ENCODE data around the gene LSM5. TPM values are rescaled to one million over a fixed set of nuclear protein-coding genes. Genes with fewer than 3 reads are reported as not detected.

Gene LSM5
- total RNA-seq, 1 experiment from 2014 or later: 47.8 TPM

GRCh38 chr7:32462977-32463376, 27.2 kb downstream of the LSM5 start:
- Histone ChIP-seq H3K9ac (ENCODE audit: low read length) (no peak overlapping the region), H3K79me2 (ENCODE audit: low read length) (no peaks in the 10 kb centered on the region)

GRCh38 chr7:32462451-32462850, 27.7 kb downstream of the LSM5 start:
- no peaks in the 10 kb centered on the region for H3K9me2 ChIP-seq (replicated peaks; ENCODE audit: insufficient read depth, low read length)
- no peaks in the 10 kb centered on the region for H3K79me2 ChIP-seq (ENCODE audit: low read length)
- H3K4me1 ChIP-seq (ENCODE audit: low read length): no peaks in the 10 kb centered on the region
- no peak overlapping the region for H3K27ac ChIP-seq (ENCODE audit: low read length)
- H2AFZ ChIP-seq (ENCODE audit: low read length): no peak overlapping the region
- H3K27me3 ChIP-seq (ENCODE audit: low read length): no peaks in the 10 kb centered on the region
- no peak overlapping the region for H3K4me2 ChIP-seq (ENCODE audit: low read depth, low read length, poor library complexity, severe bottlenecking)
- H3K9ac ChIP-seq (ENCODE audit: low read length): no peak overlapping the region
- no peak for DNase-seq
- no peaks in the 10 kb centered on the region for H4K20me1 ChIP-seq (ENCODE audit: insufficient read depth, low read depth, low read length)
- no peak overlapping the region for H3K4me3 ChIP-seq (ENCODE audit: low read length)
- H3K9me3 ChIP-seq (ENCODE audit: low read length): no peaks in the 10 kb centered on the region
- H3K36me3 ChIP-seq (ENCODE audit: insufficient read depth, low read length): no peaks in the 10 kb centered on the region

More at GRCh38 chr7:32462977-32463376, 27.2 kb downstream of the LSM5 start:
- H3K4me1 ChIP-seq (ENCODE audit: low read length): no peaks in the 10 kb centered on the region
- no peak overlapping the region for H3K4me2 ChIP-seq (ENCODE audit: low read depth, low read length, poor library complexity, severe bottlenecking)
- no peaks in the 10 kb centered on the region for H4K20me1 ChIP-seq (ENCODE audit: insufficient read depth, low read depth, low read length)
- no peak overlapping the region for H3K4me3 ChIP-seq (ENCODE audit: low read length)
- H3K9me3 ChIP-seq (ENCODE audit: low read length): no peaks in the 10 kb centered on the region
- no peak overlapping the region for H2AFZ ChIP-seq (ENCODE audit: low read length)
- no peaks in the 10 kb centered on the region for H3K36me3 ChIP-seq (ENCODE audit: insufficient read depth, low read length)
- no peak overlapping the region for H3K27ac ChIP-seq (ENCODE audit: low read length)
- DNase-seq: no peak
- no peaks in the 10 kb centered on the region for H3K9me2 ChIP-seq (replicated peaks; ENCODE audit: insufficient read depth, low read length)
- H3K27me3 ChIP-seq (ENCODE audit: low read length): no peaks in the 10 kb centered on the region

- Histone ChIP-seq H3K27me3 (ENCODE audit: low read length) (no peaks in the 10 kb centered on the region), H3K9ac (ENCODE audit: low read length) (no peak overlapping the region), H2AFZ (ENCODE audit: low read length) (no peak overlapping the region), H3K79me2 (ENCODE audit: low read length) (no peaks in the 10 kb centered on the region), H3K9me2 (replicated peaks; ENCODE audit: insufficient read depth, low read length) (no peaks in the 10 kb centered on the region), H3K4me2 (ENCODE audit: low read depth, low read length, poor library complexity, severe bottlenecking) (no peak overlapping the region), H3K4me1 (ENCODE audit: low read length) (no peaks in the 10 kb centered on the region), H3K36me3 (ENCODE audit: insufficient read depth, low read length) (no peaks in the 10 kb centered on the region), H3K27ac (ENCODE audit: low read length) (no peak overlapping the region), H3K9me3 (ENCODE audit: low read length) (no peaks in the 10 kb centered on the region), H3K4me3 (ENCODE audit: low read length) (no peak overlapping the region), H4K20me1 (ENCODE audit: insufficient read depth, low read depth, low read length) (no peaks in the 10 kb centered on the region)
- DNase-seq: no peak
These were observed 28.7 kb downstream of the LSM5 start for GRCh38 chr7:32461484-32461883.

- Histone ChIP-seq H3K36me3 (ENCODE audit: insufficient read depth, low read length) (no peaks in the 10 kb centered on the region), H3K9me2 (replicated peaks; ENCODE audit: insufficient read depth, low read length) (no peaks in the 10 kb centered on the region), H3K9me3 (ENCODE audit: low read length) (no peaks in the 10 kb centered on the region), H3K79me2 (ENCODE audit: low read length) (no peaks in the 10 kb centered on the region), H3K27me3 (ENCODE audit: low read length) (no peaks in the 10 kb centered on the region), H3K9ac (ENCODE audit: low read length) (no peak overlapping the region), H3K4me1 (ENCODE audit: low read length) (no peaks in the 10 kb centered on the region), H4K20me1 (ENCODE audit: insufficient read depth, low read depth, low read length) (no peaks in the 10 kb centered on the region), H3K27ac (ENCODE audit: low read length) (no peak overlapping the region), H3K4me2 (ENCODE audit: low read depth, low read length, poor library complexity, severe bottlenecking) (no peak overlapping the region), H3K4me3 (ENCODE audit: low read length) (no peak overlapping the region), H2AFZ (ENCODE audit: low read length) (no peak overlapping the region)
- no peak for DNase-seq
These were observed 30.4 kb downstream of the LSM5 start for GRCh38 chr7:32459788-32460187.

- H3K27ac ChIP-seq (ENCODE audit: low read length): no peak overlapping the region
- no peaks in the 10 kb centered on the region for H3K9me2 ChIP-seq (replicated peaks; ENCODE audit: insufficient read depth, low read length)
- no peak for DNase-seq
- H2AFZ ChIP-seq (ENCODE audit: low read length): no peak overlapping the region
- H3K27me3 ChIP-seq (ENCODE audit: low read length): no peaks in the 10 kb centered on the region
- no peaks in the 10 kb centered on the region for H4K20me1 ChIP-seq (ENCODE audit: insufficient read depth, low read depth, low read length)
- H3K4me1 ChIP-seq (ENCODE audit: low read length): no peaks in the 10 kb centered on the region
- H3K9ac ChIP-seq (ENCODE audit: low read length): no peak overlapping the region
- H3K36me3 ChIP-seq (ENCODE audit: insufficient read depth, low read length): no peaks in the 10 kb centered on the region
- no peak overlapping the region for H3K4me3 ChIP-seq (ENCODE audit: low read length)
- no peaks in the 10 kb centered on the region for H3K79me2 ChIP-seq (ENCODE audit: low read length)
- H3K9me3 ChIP-seq (ENCODE audit: low read length): no peaks in the 10 kb centered on the region
- H3K4me2 ChIP-seq (ENCODE audit: low read depth, low read length, poor library complexity, severe bottlenecking): no peak overlapping the region
These were observed 32.2 kb downstream of the LSM5 start for GRCh38 chr7:32458025-32458424.

- Histone ChIP-seq H3K4me3 (ENCODE audit: low read length) (no peak overlapping the region), H3K36me3 (ENCODE audit: insufficient read depth, low read length) (no peaks in the 10 kb centered on the region), H4K20me1 (ENCODE audit: insufficient read depth, low read depth, low read length) (no peaks in the 10 kb centered on the region), H3K9me2 (replicated peaks; ENCODE audit: insufficient read depth, low read length) (no peaks in the 10 kb centered on the region), H3K27ac (ENCODE audit: low read length) (no peak overlapping the region), H3K27me3 (ENCODE audit: low read length) (no peaks in the 10 kb centered on the region), H3K4me1 (ENCODE audit: low read length) (no peaks in the 10 kb centered on the region), H3K9me3 (ENCODE audit: low read length) (no peaks in the 10 kb centered on the region), H3K4me2 (ENCODE audit: low read depth, low read length, poor library complexity, severe bottlenecking) (no peak overlapping the region), H3K79me2 (ENCODE audit: low read length) (no peaks in the 10 kb centered on the region), H3K9ac (ENCODE audit: low read length) (no peak overlapping the region), H2AFZ (ENCODE audit: low read length) (no peak overlapping the region)
- DNase-seq: no peak
These were observed 36.7 kb downstream of the LSM5 start for GRCh38 chr7:32453341-32454011.

- H3K36me3 ChIP-seq (ENCODE audit: insufficient read depth, low read length): no peaks in the 10 kb centered on the region
- no peaks in the 10 kb centered on the region for H3K9me3 ChIP-seq (ENCODE audit: low read length)
- H3K79me2 ChIP-seq (ENCODE audit: low read length): no peaks in the 10 kb centered on the region
- H3K9ac ChIP-seq (ENCODE audit: low read length): no peak overlapping the region
- H3K9me2 ChIP-seq (replicated peaks; ENCODE audit: insufficient read depth, low read length): no peaks in the 10 kb centered on the region
- no peak overlapping the region for H2AFZ ChIP-seq (ENCODE audit: low read length)
- no peak for DNase-seq
- no peak overlapping the region for H3K27ac ChIP-seq (ENCODE audit: low read length)
- no peaks in the 10 kb centered on the region for H3K27me3 ChIP-seq (ENCODE audit: low read length)
- no peak overlapping the region for H3K4me2 ChIP-seq (ENCODE audit: low read depth, low read length, poor library complexity, severe bottlenecking)
- no peak overlapping the region for H3K4me3 ChIP-seq (ENCODE audit: low read length)
- H3K4me1 ChIP-seq (ENCODE audit: low read length): no peaks in the 10 kb centered on the region
- H4K20me1 ChIP-seq (ENCODE audit: insufficient read depth, low read depth, low read length): no peaks in the 10 kb centered on the region
These were observed 43.0 kb downstream of the LSM5 start for GRCh38 chr7:32447218-32447617.

- no peak overlapping the region for H3K27ac ChIP-seq (ENCODE audit: low read length)
- H3K79me2 ChIP-seq (ENCODE audit: low read length): no peaks in the 10 kb centered on the region
- H3K27me3 ChIP-seq (ENCODE audit: low read length): no peaks in the 10 kb centered on the region
- no peak overlapping the region for H2AFZ ChIP-seq (ENCODE audit: low read length)
- H3K9ac ChIP-seq (ENCODE audit: low read length): no peak overlapping the region
- H3K9me2 ChIP-seq (replicated peaks; ENCODE audit: insufficient read depth, low read length): no peaks in the 10 kb centered on the region
- H3K4me2 ChIP-seq (ENCODE audit: low read depth, low read length, poor library complexity, severe bottlenecking): no peak overlapping the region
- no peak overlapping the region for H3K4me3 ChIP-seq (ENCODE audit: low read length)
- no peaks in the 10 kb centered on the region for H3K4me1 ChIP-seq (ENCODE audit: low read length)
- H4K20me1 ChIP-seq (ENCODE audit: insufficient read depth, low read depth, low read length): no peaks in the 10 kb centered on the region
- H3K9me3 ChIP-seq (ENCODE audit: low read length): no peaks in the 10 kb centered on the region
- no peaks in the 10 kb centered on the region for H3K36me3 ChIP-seq (ENCODE audit: insufficient read depth, low read length)
- DNase-seq: no peak
These were observed 53.8 kb downstream of the LSM5 start for GRCh38 chr7:32436146-32436928.
